HG03521 (cell line): ENCODE results near the gene TOMM7.
"Not testable (repeated sequence)": the region's sequence is repeated elsewhere in the genome, so short reads cannot be mapped to it uniquely, and the experiment has no call there.

ENCODE experiments used
- ATAC-seq: cut with Tn5 transposase; IDR thresholded peaks from one replicate; pipeline ENCODE4 v1.9.1; 2021; ENCODE audit warnings: mild to moderate bottlenecking, moderate library complexity; ENCODE audit not compliant: unreplicated experiment

The TOMM7 gene

DNA sequence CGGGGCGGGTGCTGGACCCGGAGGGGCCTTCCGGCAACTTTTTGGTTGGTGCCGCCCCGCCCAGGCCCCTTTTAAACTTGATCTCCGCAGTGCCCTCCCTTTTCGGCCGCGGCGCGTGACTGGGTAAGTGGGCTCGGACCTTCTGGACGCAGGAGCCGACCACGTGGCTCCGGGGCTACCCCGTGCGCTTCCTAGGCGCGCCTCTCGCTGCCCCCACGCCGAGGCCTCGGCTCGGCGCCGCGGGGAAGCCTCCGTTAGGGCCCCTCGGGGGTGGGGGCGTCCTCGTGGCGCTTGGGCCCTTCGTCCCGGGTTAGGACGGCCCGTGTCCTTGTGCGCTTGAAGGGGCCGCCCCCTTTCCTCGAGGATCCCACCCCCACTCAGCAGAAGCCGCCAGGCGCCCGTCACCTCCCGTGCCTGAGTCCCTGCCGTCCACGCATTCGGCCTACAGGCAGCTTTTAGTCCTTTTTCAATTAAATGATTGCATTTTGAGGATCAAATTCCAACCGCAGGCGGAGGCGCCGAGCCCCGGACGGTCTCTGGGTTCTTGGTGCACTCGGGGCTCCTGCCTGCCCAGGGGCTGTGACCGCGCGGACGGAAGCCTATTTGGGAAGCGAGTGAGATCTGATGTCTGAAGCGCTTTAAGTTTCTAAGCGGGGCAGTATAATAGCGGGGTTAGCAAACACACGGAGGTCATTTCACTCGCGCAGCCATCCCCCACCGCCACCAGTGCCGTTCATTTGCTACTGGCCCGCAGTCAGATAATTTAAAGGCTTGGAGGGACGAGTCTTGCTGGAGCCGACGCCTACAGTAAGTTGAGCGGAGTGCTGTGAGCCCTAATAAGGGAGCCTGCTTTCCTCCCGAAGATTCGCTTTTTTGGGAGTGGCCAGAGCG, 31.8 kb upstream of the TOMM7 start:
- ATAC-seq = peak; percentile 81

DNA sequence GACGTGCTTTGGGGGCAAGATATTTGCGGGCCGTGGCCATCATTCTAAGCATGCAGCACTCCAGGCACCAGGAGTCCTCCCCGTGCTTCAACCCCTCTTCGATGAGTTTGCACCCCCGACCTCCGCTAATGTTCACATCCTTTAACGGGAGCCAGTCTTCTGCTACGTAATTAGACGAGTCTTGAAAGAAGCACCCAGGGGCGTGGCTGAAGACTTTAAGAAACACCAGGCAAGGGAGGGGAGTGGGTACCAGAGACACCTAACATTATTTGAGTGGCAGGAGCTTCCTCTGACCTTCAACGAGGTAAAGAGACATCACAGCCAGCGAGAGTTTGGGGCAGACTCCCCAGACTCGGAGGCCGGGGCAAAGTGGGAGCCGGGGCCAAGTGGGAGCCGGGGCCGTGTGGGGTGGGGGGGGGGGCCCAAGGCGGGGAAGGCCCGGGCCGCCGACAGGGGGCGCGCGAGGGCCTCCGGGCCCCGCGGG, 31.1 kb upstream of the TOMM7 start:
- ATAC-seq = peak; percentile 17

DNA sequence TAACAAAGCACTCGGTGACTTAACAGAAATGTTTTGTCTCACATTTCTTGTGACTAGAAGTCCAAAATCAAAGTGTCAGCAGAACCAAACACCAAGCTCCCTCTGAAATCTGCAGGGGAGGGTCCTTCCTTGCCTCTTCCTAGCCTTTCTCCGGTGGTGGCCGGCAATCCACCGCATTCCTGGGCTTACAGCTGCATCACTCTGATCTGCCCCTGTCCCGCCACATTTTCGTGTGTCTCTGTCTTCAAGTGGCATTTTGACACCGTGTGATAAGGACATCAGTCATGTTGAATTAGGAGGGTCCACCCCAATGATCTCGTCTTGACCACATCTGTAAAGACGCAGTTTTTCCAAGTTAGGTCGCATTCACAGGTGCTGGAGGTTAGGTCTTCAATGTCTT, 30.5 kb upstream of the TOMM7 start:
- ATAC-seq = no peak

DNA sequence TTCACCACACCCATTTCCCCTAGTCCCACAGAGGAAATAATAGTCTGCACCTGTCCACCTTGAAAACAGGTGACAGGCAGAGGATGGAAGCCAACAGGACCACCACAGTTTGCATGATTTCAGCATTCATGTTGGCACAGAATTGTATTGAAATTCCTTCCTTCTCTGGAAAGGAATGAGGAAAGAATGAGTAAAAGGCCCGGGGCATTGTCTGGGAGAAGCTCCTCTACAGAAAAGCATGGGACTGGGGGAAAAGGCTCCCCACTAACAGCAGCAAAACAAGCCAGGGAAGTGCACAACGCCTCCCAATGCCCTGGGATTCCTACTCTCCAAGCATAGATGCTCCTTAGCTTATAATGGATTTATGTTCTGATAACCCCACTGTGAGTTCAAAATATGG, 28.5 kb upstream of the TOMM7 start:
- ATAC-seq = no peak

DNA sequence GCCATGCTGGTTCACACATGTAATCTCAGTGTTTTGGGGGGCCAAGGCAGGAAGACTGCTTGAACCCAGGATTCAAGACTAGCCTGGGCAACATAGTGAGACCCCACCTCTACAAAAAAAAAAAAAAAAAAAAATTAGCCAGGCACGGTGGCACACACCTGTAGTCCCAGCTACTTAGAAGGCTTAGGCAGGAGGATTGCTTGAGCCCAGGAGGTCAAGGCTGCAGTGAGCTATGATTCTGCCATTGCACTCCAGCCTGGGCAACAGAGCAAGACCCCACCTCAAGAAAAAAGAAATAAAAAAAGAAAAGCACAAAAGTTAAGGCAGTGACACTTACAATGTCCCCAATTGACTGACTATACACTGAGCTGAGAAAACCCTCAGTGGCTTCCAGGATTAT, 27.7 kb upstream of the TOMM7 start:
- ATAC-seq = not testable (repeated sequence)

DNA sequence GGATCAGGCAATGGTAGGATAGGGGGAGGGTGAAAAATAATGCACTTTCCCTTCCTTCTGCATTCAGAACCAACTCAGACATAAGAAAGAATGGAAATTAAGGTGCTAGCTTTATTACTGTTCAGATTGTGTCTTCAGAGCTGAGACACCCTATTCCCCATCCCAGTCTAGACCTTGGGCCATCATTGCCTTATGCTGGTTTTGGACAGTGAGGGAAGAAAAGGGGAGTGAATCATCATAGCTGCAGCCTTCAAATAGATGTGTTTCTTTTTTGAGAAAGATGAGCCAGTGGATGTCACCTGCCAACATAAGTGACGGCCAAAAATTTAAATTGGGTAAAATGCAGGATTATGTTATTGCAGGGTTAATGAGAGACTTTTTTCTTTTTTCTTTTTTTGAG, 27.0 kb upstream of the TOMM7 start:
- ATAC-seq = no peak

DNA sequence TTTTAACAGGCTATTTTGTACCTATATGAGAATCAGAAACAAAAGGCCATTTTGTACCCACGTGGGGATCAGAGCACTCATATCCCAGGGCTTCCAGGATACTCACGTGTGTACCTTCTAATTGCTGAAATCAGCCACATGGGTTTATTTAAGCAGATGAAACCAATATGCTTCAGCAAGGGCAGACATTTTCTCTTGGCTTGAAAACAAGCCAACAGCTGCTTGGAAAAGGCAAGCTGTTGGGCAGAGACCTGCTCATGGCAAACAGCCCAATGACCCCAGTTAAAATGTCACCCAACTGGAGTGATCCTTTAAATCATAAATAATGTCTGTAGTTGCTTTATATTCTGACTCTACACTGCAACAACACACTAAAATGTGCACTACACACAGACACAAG, 26.5 kb upstream of the TOMM7 start:
- no peak for ATAC-seq

DNA sequence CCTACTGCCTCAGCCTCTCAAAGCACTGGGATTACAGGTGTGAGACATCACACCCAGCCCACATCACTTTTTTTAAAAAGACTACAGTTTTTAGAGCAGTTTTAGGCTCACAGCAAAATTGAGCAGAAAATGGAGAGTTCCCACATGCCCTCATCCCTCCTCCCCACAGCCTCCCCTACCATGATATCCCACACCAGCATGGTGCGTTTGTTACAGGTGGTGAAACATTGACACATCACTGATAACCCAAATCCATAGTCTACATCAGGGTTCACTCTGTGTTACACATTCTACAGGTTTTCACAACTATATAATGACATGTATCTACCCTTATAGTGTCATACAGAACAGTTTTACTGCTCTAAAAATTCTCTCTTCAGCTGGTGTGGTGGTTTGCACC, 24.3 kb upstream of the TOMM7 start:
- ATAC-seq = no peak

DNA sequence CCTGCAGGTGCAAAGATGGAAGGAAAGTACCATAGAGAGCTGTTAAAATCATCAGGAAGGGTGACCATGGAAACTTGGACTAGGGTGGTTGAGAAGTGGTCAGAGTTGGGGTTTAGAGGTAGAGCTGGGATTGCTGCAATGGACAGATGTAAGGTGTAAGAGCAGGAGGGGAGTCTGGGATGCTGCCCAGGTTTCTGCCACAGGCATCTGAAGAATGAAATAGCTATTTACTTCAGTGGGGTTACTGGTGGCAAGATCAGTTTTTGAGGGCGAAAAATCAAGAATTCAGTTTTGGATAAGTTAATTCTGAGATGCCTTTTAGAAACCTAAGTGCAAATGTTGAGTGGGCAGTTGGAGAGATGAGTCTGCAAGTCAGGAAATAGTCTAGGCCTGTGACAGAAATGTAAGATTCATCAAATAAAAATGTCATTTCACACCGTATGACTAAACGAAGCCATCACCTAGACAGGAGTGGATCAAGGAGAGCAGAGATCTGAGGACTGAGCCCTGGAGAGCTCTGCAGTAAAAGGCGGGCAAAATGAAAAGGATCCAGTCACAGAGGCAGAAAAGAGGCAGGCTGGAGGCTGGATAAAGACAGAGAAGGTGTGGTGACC, 22.7 kb upstream of the TOMM7 start:
- no peak for ATAC-seq

DNA sequence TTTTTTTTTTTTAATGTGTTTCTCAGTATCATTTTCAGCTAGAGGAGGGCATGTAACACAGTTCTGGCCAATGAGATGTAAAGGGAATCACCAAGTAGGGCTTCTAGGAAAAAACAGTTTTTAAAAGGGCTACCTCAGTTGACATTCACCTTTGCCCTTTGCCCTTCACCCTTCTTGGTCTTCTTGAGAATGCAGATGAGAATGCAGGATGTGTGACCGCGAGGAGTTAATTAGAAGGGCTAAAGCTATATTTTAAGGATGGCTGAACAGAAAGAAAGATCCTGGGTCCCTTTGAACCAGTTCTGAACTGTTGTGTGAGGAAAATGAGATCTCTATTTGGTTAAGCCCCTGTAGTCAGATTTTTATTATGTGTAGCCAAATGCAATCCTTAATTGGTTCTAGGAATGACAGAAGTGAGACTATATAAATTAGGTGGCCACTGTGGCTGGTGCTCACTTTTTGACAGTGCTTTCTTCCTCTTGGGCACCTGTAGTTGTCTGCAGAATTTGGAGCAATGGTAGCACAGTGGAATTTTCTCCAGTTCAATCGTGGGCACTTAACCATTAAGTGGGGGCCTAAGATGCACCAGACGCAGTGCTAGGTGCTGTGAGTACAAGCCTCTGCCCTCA, 21.1 kb upstream of the TOMM7 start:
- ATAC-seq = no peak

DNA sequence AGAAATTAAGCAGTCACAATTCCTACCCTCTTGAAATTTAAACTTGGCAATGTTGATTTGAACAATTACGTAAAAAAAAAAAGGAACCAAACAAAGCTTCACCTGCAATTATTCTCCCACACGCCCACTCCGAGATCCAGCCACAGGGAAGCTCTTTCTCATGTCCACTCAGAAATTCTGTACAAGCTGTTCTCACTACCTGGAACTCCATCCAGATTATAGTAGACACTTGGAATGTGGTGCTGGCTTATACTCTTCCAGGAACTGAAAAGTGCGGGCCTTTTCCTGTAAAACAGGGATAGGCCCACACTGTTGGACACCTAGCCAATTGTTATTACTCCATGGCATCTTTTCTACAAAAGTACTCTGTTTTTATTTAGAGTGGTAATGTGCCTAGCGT, 20.3 kb upstream of the TOMM7 start:
- no peak for ATAC-seq

DNA sequence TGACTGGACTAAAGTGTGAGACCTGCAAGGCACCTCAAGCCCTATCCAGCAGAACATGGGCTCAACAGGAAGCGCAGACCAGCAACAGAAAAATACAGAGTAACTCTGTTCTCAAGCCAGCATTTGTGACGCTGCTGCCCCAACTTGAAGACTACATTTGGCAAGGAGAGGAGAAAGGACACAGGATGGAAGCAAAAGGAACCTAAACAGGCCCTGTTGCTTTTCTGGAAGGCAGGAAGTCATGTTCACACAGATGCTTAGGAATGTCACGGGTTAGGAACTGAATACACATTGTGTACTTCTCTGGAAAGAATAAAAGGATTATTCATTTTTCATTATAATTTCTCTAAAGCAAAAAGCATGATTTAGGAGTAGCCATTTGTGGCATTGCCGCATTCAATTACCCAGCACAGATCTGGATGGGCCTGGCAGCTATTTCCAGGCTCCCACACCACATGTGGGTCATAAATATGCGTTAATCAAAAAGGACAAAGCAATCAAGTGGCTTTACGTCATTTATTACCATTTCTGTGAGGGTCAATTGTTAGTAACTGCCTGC, 19.8 kb upstream of the TOMM7 start:
- no peak for ATAC-seq

DNA sequence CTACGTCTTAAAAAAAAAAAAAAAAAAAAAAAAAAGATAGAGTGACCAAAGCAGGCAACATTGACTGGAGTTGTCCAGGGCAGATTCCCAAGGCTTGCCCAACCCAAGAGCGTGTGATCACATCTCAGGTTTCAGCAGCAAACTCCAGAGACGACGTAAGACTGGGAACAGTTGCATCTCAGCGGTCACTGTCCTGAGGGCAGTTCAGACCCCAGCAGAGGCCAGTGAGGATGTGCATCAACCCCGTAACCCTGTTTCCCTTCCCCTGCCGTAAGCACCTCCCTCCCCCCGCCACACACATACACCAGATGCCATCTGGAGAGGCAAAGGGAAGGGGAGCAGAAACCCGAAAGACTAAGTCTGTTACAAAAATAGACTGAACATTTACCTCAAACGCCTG, 19.3 kb upstream of the TOMM7 start:
- ATAC-seq = no peak

DNA sequence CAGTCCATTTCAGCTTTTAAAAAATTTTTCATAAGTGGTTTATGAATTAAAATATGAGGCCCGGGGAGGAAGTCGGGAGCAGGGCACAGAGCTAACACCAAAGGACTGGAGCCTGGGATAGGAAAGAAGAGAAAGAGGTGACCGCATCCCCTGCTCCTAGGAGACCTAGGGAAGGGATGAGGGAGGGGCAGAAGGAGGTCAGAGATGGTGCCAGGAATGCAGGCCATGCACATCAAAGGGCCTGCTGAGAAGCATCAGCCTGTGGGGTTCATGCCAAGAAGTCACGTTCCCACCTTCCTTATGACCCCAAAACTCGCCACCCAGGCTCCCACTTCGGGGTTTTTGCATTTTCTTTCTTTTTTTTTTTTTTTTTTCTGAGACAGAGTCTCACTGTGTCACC, 14.7 kb upstream of the TOMM7 start:
- ATAC-seq = no peak

DNA sequence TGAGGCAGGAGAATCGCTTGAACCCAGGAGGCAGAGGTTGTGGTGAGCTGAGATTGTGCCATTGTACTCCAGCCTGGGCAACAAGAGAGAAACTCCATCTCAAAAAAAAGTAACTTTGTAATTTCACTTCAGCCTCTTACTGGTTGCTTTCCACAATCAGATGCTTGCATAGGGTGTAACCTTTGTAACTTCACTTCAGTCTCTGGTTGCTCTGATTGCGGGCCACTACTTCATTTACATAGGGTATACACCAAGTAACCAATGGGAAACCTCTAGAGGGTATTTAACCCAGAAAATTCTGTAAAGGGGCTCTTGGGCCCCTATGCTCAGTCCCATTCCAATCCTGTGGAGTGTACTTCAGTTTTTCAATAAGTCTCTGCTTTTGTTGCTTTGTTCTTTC, 13.9 kb upstream of the TOMM7 start:
- ATAC-seq = not testable (repeated sequence)

DNA sequence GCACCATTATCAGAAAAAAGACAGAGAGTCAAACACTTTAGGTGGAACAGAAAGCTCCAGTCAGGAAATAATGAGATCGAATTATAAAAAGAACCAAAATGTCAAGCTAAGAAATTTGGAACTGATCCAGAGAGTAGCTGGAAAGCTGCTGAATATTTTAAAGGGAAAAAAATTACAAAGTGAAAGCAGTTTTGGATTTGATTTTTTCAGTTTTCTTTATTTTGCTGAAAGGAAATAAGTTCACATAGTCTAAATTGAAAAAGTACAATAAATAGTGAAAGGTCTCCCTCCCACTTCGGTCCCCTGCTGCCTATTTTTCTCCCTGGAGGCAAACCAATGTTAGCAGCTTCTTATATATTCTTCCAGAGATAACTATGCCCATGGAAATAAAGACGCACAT, 11.3 kb upstream of the TOMM7 start:
- ATAC-seq = no peak

DNA sequence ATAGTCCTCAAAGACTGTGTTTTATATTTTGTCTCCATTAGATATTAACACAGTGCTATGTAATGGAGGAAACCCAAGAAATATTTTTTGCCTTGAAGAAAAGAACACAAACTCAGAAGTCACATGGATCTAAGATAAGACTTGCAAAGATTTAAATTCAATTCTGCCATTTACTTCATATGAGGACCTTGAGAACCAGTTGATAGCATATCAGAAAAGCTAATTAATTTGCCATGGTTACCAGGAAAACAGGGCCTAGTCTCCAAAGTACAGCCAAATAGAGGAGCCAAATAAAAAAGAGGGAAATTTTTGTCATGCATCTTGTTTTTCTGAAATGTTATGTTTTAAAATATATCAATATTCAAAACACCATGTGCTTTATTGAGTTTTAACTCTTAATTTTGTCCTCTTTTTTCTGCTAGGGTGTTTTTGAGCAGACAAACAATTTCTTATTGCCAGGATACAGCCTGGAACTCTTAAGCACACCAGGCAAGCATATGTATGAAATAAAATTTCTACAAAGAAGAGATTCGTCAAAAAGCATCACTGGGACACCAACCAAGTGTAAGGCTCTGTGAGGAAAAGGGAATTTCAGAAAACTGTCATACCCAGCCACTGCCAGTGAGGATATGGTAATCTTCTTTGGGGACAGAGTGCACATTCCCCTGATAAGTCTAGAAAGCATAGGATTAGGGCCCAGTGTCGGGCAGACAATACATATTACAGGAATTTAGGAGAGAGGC, 10.6 kb upstream of the TOMM7 start:
- no peak for ATAC-seq

DNA sequence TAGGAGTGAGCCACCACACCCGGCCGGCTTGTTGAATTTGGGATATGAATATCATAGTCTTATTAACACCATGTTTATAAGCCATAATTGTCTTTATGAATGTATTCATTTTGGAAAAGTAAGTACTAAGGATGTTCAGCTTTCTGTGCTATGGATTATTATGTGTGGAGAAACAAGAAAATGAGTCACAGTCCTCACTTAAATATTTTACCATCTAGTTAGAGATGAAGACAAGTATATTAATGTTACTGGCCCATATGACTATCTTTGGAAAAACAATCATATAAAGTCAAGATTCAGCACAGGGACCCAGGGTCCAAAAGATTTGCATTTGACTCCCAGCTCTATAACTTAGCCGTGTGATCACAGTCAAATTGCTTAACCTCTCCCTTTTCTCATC, 9.8 kb upstream of the TOMM7 start:
- no peak for ATAC-seq

DNA sequence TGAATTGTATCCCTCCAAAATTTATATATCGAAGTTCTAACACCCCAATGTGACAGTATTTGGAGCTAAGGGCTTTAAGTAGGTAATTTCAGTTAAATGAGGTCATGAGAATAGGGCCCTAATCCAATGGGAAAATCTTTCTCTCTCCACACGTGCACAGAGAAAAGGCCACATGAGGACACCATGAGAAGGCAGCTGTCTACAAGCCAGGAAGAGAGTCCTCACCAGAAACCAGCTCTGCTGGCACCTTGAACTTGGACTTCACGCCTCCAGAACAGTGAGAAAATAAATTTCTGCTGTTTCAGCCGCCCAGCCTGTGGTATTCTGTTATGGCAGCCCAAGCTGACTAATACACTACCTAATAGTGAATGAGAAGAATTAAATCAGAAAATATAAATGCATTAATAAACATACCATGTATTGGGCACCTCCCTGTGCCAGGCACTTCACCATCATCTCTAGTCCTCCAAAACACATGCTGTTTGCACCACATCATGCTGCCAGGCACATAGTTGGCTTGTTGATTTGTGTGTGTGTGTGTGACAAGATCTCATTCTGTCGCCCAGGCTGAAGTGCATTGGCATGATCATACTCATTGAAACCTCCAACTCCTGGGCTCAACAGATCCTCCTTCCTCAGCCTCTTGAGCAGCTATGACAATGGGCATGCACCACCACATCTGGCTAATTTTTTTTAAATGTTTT, 9.1 kb upstream of the TOMM7 start:
- no peak for ATAC-seq

DNA sequence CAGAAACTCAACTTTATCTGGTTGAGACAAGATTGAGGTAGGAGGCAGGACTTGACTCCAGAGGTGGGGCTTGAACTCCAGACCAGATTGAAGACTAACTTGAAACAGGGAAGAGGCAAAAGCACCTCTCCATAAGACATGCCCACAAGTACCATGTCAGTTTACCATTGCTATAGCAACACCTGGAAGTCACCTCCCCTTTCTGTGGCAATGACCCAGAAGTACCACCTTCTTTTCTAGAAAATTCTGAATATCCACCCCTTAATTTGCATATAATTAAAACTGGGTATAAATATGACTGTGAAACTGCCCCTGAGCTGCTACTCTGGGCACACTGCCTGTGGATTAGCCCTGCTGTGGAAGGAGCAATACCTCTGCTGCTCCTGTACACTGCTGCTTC, 4.9 kb upstream of the TOMM7 start:
- no peak for ATAC-seq
